Subcutaneous adipose tissue (tissue), 4 donors: ENCODE data around the gene KANTR. TPM values are rescaled to one million over a fixed set of nuclear protein-coding genes. Genes with fewer than 3 reads are reported as not detected.

Source experiments
- CTCF ChIP-seq: fragments of 450-650 bp; IDR thresholded peaks from one replicate; pipeline ENCODE4 v1.5.1; 2016; ENCODE audit warnings: low read depth, mild to moderate bottlenecking, control low read depth, antibody characterized with exemption, moderate library complexity
- total RNA-seq, 4 donors: library from RNA; depleted of rRNA; stranded (reverse); fragments of >200 nt; gene quantifications; one replicate each; pipeline ENCODE4 v1.1.0, GENCODE V29; 2016

Gene KANTR
- total RNA-seq, 4 donors from 2014 or later, result 14.6 to 41.3 (median 19.0) TPM

GRCh38 chrX:53075011-53075410 lies 18.9 kb upstream of the KANTR start:
- no peak for TF ChIP-seq CTCF

- no peak for TF ChIP-seq CTCF
Measured at GRCh38 chrX:53076671-53077070, 17.3 kb upstream of the KANTR start.

- TF ChIP-seq CTCF, result no peak
Measured at GRCh38 chrX:53077207-53078197, 16.4 kb upstream of the KANTR start.

- no peak for TF ChIP-seq CTCF
Measured at GRCh38 chrX:53078943-53079342, 15.0 kb upstream of the KANTR start.

GRCh38 chrX:53080628-53081580 lies 13.0 kb upstream of the KANTR start:
- TF ChIP-seq CTCF, result no peak

- no peak for TF ChIP-seq CTCF
Measured at GRCh38 chrX:53081925-53082772, 11.8 kb upstream of the KANTR start, which contains the start of gene TSPYL2. TSPYL2 (plus strand) TSS chrX:53082367; CDS start chrX:53082499, 132 bp downstream.
